Left colon (tissue), 2 donors: ENCODE measurements around the gene SMAD6. TPM values are rescaled to one million over a fixed set of nuclear protein-coding genes. Genes with fewer than 3 reads are reported as not detected.
"Not testable (repeated sequence)": the region's sequence is repeated elsewhere in the genome, so short reads cannot be mapped to it uniquely, and the experiment has no call there.

Experiments
- ATAC-seq: fragments of 200-7000 bp; cut with Tn5 transposase; one replicate; pipeline ENCODE4 v1.9.1; 2020; ENCODE audit warnings: mild to moderate bottlenecking, moderate library complexity
- DNase-seq, 2 donors: peaks; one replicate each; pipeline ENCODE4 v3.0.0-alpha.2; 2020
- intact Hi-C, 2 donors: fragments of 100-400 bp; cut with DNase I in 1 of 2; cut with micrococcal nuclease in 1 of 2; formaldehyde crosslinking; loops; one replicate each; pipeline versions ENCODE4 v1.11.2 to v1.14.0; 2022; cut with DNase I, micrococcal nuclease
- total RNA-seq, 2 donors: library from RNA; stranded (reverse); fragmentation: NEBNext Ultra II Directional; extraction: Animal tissue kit (Norgen Biotek cat#: 25700); gene quantifications; one replicate each; pipeline ENCODE4 v1.2.1, GENCODE V29; 2021
- donor health status: DM: no; HTN: no; CAD: no.
- donor health status: DM: yes; HTN: yes; CAD: no.

SMAD6 gene
- total RNA-seq, 2 donors from 2014 or later, result 9.6 to 11.2 TPM

GRCh38 chr15:66673410-66674322 is 28.4 kb upstream of the SMAD6 start:
- intact Hi-C loops, result no loop called here
- DNase-seq (peak; percentile 86 to 91), ATAC-seq (peak; percentile 72)

- intact Hi-C loops, result no loop called here
- peak; percentile 42 to 50 for DNase-seq
Measured at GRCh38 chr15:66674756-66675155, 27.3 kb upstream of the SMAD6 start.

GRCh38 chr15:66675446-66675845 is 26.6 kb upstream of the SMAD6 start:
- ATAC-seq (no peak), DNase-seq (no peak)
- intact Hi-C loops, result no loop called here

More at GRCh38 chr15:66674756-66675155, 27.3 kb upstream of the SMAD6 start:
- ATAC-seq, result peak; percentile 14

- ATAC-seq, result no peak
- intact Hi-C loops, result no loop called here
Measured at GRCh38 chr15:66677336-66677735, 24.7 kb upstream of the SMAD6 start.

DNA sequence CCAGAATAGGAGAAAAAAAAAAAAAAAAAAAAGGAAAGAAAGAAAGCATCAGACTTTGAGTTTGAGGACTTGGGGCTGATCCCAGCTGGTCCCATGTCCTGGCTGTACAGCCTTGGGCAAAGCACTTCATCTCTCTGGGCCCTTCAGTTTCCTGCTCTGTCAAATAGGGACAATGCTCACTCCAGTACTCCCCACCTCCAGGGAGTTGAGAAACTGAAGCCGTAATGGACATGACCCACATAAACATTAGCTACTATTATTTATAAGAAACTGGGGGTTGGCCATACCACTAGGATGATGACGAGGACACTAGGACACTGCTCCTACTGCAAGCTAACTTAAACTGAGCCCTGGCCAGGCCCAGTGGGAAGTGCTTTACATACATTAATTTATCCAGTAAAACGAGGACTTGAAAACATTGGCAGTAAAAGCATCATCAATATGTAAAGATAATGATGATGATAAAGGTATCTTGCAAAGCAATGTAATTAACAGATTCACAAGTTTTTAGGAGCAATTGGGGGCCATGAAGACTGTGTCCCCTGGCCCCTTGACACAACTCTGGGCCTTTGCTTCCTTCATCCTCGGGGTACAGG is 22.9 kb upstream of the SMAD6 start:
- intact Hi-C loops, result no loop called here
- ATAC-seq (no peak), DNase-seq (no peak)

More at GRCh38 chr15:66677336-66677735, 24.7 kb upstream of the SMAD6 start:
- DNase-seq, result no peak

- ATAC-seq, result no peak
- DNase-seq, result no peak
- intact Hi-C loops, result no loop called here
Measured at GRCh38 chr15:66679657-66680108, 22.4 kb upstream of the SMAD6 start.

DNA sequence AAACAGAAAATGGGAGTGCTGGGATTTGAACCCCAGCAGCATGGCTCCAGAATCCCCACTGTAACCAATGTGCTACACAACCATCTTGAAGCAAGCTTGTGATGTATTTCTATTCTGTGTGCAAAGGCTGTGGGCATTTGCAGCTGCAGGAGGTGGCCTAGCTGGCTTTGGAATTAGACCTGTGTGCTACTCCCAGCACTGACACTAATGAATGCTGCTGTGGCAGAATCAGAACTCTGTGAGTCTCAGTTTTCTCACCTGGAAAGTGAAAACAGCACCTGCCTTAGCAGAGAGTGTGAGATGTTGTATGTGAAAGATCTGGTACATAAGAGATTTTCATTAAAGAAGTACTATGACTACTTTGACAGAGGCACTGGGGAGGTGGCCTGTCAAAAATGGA is 21.5 kb upstream of the SMAD6 start:
- intact Hi-C loops, result no loop called here
- no peak for ATAC-seq
- no peak for DNase-seq

DNA sequence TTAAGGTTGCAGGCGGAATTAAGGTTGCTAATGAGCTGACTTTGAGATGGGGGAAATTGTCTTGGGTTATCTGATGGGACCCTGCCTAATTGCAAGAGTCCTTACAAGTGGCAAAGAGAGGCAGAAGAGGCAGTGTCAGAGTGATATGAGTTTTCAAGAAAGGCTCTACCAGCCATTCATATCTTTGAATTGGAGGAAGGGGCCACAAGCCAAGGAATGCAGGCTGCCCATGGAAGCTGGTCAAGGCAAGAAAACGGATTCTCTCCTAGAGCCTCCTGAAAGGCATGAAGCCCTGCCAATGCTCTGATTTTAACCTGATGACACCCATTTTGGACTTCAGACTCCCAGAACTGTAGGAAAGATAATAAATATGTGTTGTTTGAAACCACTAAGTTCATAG is 20.6 kb upstream of the SMAD6 start:
- DNase-seq (no peak), ATAC-seq (no peak)
- intact Hi-C loops, result no loop called here

DNA sequence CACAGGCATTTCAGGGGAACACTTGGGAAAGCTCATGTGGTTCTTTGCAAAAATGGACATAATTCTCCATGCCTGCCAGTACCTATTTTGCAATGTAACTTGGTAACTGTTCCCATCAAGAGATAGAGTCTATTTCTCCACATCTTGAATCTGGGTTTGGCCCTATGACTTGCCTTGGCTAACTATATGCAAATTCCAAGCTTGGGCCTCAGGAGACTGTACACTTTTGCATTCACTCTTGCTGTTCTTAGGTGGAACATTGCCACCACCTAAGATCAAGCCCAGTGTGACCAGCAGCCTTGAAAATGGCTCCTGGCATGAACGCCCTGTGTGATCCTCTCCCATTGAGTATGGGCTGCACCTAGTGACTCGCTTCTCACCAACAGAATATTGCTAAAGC is 19.8 kb upstream of the SMAD6 start:
- intact Hi-C loops, result no loop called here
- DNase-seq (no peak), ATAC-seq (no peak)

DNA sequence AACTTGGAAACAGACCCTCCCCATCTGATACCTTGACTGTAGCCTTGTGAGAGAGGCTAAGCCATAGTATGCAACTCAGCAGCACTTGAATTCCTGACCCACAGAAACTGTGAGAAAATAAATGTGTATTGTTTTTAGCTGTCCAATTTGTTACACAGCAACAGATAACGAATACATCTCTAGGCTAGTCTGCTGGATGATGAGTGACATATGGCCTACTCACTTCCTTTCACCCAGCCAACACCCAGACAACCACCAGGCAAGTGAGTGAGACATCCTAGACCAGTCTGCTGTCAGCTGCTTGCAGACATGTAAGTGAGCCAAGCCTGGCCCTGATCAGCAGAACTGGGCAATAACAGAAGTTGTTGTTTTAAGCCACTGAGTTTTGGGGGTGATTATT is 19.2 kb upstream of the SMAD6 start:
- DNase-seq, result no peak
- no peak for ATAC-seq
- intact Hi-C loops, result no loop called here

GRCh38 chr15:66684136-66684681 is 17.8 kb upstream of the SMAD6 start:
- ATAC-seq (no peak), DNase-seq (no peak)
- intact Hi-C loops, result no loop called here

DNA sequence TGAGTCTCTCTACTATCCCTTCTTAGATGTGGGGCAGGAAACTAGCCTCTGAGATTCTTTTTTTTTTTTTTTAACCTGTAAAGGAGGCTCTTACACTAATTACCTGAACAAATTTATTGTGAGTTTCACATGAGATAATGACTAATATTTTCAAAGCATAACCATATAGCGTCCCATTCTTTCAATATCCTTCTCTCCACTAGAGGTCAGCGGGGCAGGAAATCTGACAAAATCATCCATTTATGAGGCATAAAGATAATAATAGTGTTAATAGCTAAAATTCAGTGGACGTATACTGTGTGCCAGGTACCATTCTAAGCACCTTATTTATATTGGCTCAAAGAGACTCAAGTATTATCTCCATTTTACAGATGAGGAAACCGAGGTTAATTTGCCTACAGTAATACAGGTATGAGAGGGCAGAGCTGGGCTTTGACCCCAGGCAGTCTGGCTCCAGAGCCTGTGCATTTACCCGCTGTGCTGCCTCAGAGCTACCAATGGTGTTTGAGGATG is 16.3 kb upstream of the SMAD6 start:
- no peak for DNase-seq
- intact Hi-C loops, result no loop called here
- no peak for ATAC-seq

DNA sequence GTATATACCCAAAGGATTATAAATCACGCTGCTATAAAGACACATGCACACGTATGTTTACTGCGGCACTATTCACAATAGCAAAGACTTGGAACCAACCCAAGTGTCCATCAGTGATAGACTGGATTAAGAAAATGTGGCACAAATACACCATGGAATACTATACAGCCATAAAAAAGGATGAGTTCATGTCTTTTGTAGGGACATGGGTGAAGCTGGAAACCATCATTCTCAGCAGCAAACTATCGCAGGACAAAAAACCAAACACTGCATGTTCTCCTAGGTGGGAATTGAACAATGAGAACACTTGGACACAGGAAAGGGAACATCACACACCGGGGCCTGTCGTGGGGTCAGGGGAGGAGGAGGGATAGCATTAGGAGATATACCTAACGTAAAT is 11.1 kb upstream of the SMAD6 start:
- intact Hi-C loops, DNase-seq, ATAC-seq: not testable (repeated sequence)

- DNase-seq (no peak), ATAC-seq (no peak)
- intact Hi-C loops, result no loop called here
Measured at GRCh38 chr15:66691727-66692126, 10.3 kb upstream of the SMAD6 start.

DNA sequence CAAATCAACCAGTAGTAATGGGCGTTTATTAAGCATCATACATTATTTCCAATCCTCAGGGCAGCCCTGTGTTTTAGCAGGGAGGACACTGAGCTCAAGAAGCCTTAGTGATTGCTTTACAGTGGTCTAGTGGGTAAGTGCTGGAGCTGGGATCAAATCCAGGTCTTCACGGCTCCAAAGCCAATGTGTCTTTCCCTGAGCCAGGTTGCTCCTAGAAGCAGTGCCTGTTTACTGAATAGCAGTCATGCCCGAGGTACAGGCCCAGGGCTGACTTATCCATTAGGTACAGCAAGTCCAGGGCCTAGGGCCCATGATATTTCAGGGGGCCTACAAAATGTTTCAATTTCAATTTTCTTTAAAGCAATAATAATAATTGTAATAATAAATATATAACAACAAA is 9.6 kb upstream of the SMAD6 start:
- intact Hi-C loops, result no loop called here
- ATAC-seq (no peak), DNase-seq (no peak)

GRCh38 chr15:66692808-66693596 is 9.0 kb upstream of the SMAD6 start:
- DNase-seq (no peak), ATAC-seq (no peak)
- intact Hi-C loops, result no loop called here

DNA sequence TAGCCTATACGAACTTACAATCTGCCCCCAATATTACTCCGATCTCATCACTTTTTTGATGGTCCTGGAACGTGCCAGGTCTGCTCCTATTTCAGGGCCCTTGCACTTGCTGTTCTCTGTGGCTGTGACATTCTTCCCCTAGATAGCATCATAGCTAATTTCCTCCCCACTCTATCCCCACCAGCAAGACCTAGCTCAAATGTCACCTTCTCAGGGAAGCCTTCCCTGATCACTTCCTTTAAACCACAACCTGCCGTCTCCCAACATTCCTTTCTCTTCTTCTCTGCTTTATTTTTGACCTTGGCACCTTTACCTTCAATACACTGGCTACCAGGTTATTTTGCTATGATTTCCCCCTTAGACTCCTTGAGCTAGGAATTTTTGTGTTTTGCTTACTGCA is 5.3 kb upstream of the SMAD6 start:
- ATAC-seq, result no peak
- intact Hi-C loops, result loop anchor here in 1 of 2 donors (5.0 kb wide), 1 partner anchor 79 kb away; no protein-coding TSS in a partner anchor
- no peak for DNase-seq

GRCh38 chr15:66698318-66698961 is 3.6 kb upstream of the SMAD6 start:
- ATAC-seq (peak; percentile 40), DNase-seq (peak; percentile 64 to 78)
- intact Hi-C loops, result loop anchor here in 1 of 2 donors (5.0 kb wide), 1 partner anchor 81 kb away; no protein-coding TSS in a partner anchor
